ENCODE measurements around the gene FOXP1.

DNA sequence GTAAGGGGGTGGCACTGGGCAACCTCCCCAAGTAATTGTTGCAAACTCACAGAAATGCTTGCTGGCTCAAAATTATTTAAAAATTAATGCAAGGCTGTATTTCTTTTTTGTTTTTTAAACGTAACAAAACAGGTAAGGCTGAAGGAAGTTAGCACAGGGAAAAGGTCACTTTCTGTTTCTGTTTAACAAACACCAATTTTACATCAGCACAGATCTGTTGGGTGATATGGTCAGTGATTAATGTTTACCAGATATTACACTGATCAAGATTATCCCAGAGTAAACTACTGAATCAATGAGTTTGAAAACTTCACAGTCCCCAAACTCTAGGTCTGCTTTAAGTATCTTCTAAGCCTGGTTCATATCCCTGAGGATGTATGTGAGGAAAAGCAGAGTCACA lies 558.0 kb downstream of the FOXP1 start:
- TF ChIP-seq, protein P1, sequence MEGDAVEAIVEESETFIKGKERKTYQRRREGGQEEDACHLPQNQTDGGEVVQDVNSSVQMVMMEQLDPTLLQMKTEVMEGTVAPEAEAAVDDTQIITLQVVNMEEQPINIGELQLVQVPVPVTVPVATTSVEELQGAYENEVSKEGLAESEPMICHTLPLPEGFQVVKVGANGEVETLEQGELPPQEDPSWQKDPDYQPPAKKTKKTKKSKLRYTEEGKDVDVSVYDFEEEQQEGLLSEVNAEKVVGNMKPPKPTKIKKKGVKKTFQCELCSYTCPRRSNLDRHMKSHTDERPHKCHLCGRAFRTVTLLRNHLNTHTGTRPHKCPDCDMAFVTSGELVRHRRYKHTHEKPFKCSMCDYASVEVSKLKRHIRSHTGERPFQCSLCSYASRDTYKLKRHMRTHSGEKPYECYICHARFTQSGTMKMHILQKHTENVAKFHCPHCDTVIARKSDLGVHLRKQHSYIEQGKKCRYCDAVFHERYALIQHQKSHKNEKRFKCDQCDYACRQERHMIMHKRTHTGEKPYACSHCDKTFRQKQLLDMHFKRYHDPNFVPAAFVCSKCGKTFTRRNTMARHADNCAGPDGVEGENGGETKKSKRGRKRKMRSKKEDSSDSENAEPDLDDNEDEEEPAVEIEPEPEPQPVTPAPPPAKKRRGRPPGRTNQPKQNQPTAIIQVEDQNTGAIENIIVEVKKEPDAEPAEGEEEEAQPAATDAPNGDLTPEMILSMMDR (IDR thresholded peaks at IDR 0.05 in 4 of 5, conservative IDR thresholded peaks at IDR 0.05 in 1 of 5), result no peak
- TF ChIP-seq POLR2A (IDR thresholded peaks at IDR 0.05), result no peak
